GM18861 (cell line): ENCODE results near the gene SGMS1.
"Not testable (repeated sequence)": the region's sequence is repeated elsewhere in the genome, so short reads cannot be mapped to it uniquely, and the experiment has no call there.

Experiments
- ATAC-seq: cut with Tn5 transposase; IDR thresholded peaks from one replicate; pipeline ENCODE4 v1.9.1; 2021; ENCODE audit not compliant: unreplicated experiment

SGMS1 gene

GRCh38 chr10:50623663-50624412 lies at the start of gene SGMS1:
SGMS1 (minus strand) TSS chr10:50623956; CDS start chr10:50344114, 279,842 bp downstream.
- peak; percentile 23 for ATAC-seq

GRCh38 chr10:50672152-50672551 lies 48.4 kb upstream of the SGMS1 start:
- peak; percentile 66 for ATAC-seq

GRCh38 chr10:50671645-50672044 lies 47.9 kb upstream of the SGMS1 start:
- ATAC-seq = not testable (repeated sequence)

- ATAC-seq = not testable (repeated sequence)
Observed at GRCh38 chr10:50669957-50670356, 46.2 kb upstream of the SGMS1 start.

GRCh38 chr10:50667353-50667752 lies 43.6 kb upstream of the SGMS1 start:
- ATAC-seq = not testable (repeated sequence)

- not testable (repeated sequence) for ATAC-seq
Observed at GRCh38 chr10:50662420-50662819, 38.7 kb upstream of the SGMS1 start.

- not testable (repeated sequence) for ATAC-seq
Observed at GRCh38 chr10:50661563-50661962, 37.8 kb upstream of the SGMS1 start.

- peak; percentile 96 for ATAC-seq
Observed at GRCh38 chr10:50659865-50660730, 36.3 kb upstream of the SGMS1 start.

GRCh38 chr10:50659016-50659864 lies 35.5 kb upstream of the SGMS1 start:
- not testable (repeated sequence) for ATAC-seq

GRCh38 chr10:50658165-50658564 lies 34.4 kb upstream of the SGMS1 start:
- no peak for ATAC-seq

- ATAC-seq = no peak
Observed at GRCh38 chr10:50653758-50654157, 30.0 kb upstream of the SGMS1 start.

GRCh38 chr10:50653142-50653541 lies 29.4 kb upstream of the SGMS1 start:
- ATAC-seq = no peak

GRCh38 chr10:50651808-50652207 lies 28.1 kb upstream of the SGMS1 start:
- no peak for ATAC-seq

GRCh38 chr10:50650481-50650880 lies 26.7 kb upstream of the SGMS1 start:
- ATAC-seq = no peak

- ATAC-seq = no peak
Observed at GRCh38 chr10:50648935-50649227, 25.1 kb upstream of the SGMS1 start.

GRCh38 chr10:50648089-50648934 lies 24.6 kb upstream of the SGMS1 start:
- ATAC-seq = peak; percentile 82

- not testable (repeated sequence) for ATAC-seq
Observed at GRCh38 chr10:50647350-50647749, 23.6 kb upstream of the SGMS1 start.

GRCh38 chr10:50645236-50645635 lies 21.5 kb upstream of the SGMS1 start:
- ATAC-seq = no peak

- ATAC-seq = no peak
Observed at GRCh38 chr10:50641626-50642025, 17.9 kb upstream of the SGMS1 start.

- ATAC-seq = no peak
Observed at GRCh38 chr10:50640238-50640637, 16.5 kb upstream of the SGMS1 start.
